Caco-2 (cell line): ENCODE data around the gene ZDHHC4. TPM values are rescaled to one million over a fixed set of nuclear protein-coding genes. Genes with fewer than 3 reads are reported as not detected.

Experiments
- BruUV-seq: library from RNA; stranded (reverse); fragments of 400-500 nt; replicated peaks from 2 replicates; lab custom pipeline; 2021; lab: Mats Ljungman, UMichigan
- CTCF ChIA-PET: fragments of 300-600 bp; sonication (Branson Sonifier 250); formaldehyde crosslinking; loops from one replicate; lab custom pipeline; 2022; ENCODE audit warnings: antibody characterized with exemption; lab: Charles Lee
- POLR2A ChIA-PET: fragments of 300-600 bp; sonication (Branson Sonifier 250); formaldehyde crosslinking; loops from one replicate; lab custom pipeline; 2022; ENCODE audit warnings: antibody characterized with exemption; lab: Charles Lee
- DNase-seq, 2 experiments: peaks; one replicate each; pipeline versions ENCODE4 v3.0.0 to v3.0.0-alpha.2; 2020 to 2022
- H3K27me3 ChIP-seq: replicated peaks from 2 replicates; pipeline ENCODE4 v1.6.0; 2011; ENCODE audit warnings: low read length; ENCODE audit not compliant: control insufficient read depth, insufficient read depth
- H3K36me3 ChIP-seq: 2 replicates; pipeline ENCODE4 v1.5.1; 2011; ENCODE audit warnings: low read length; ENCODE audit not compliant: control insufficient read depth, insufficient read depth
- H3K4me1 ChIP-seq: fragments of 250-450 bp; sonication (Bioruptor Pico); 2 replicates; pipeline ENCODE4 v1.5.1; 2020; ENCODE audit warnings: mild to moderate bottlenecking
- H3K4me3 ChIP-seq: 2 replicates; pipeline ENCODE4 v1.5.1; 2011; ENCODE audit warnings: low read depth, mild to moderate bottlenecking, control low read depth, low read length
- H3K9me3 ChIP-seq: fragments of 250-450 bp; sonication (Bioruptor Pico); 2 replicates; pipeline ENCODE4 v1.5.1; 2020; ENCODE audit warnings: mild to moderate bottlenecking, moderate library complexity
- H3K27ac Mint-ChIP-seq: one replicate; pipeline ENCODE4 v1.8.0; 2022; ENCODE audit warnings: mixed read lengths; ENCODE audit not compliant: unreplicated experiment
- H3K27me3 Mint-ChIP-seq: one replicate; pipeline ENCODE4 v1.8.0; 2022; ENCODE audit warnings: mixed read lengths; ENCODE audit not compliant: insufficient read depth, unreplicated experiment
- H3K36me3 Mint-ChIP-seq: one replicate; pipeline ENCODE4 v1.8.0; 2022; ENCODE audit warnings: mild to moderate bottlenecking, mixed read lengths; ENCODE audit not compliant: insufficient read depth, unreplicated experiment
- H3K4me1 Mint-ChIP-seq: one replicate; pipeline ENCODE4 v1.8.0; 2022; ENCODE audit warnings: low read depth, mixed read lengths; ENCODE audit not compliant: unreplicated experiment
- H3K4me3 Mint-ChIP-seq: one replicate; pipeline ENCODE4 v1.8.0; 2022; ENCODE audit warnings: mild to moderate bottlenecking, moderate library complexity, mixed read lengths; ENCODE audit not compliant: unreplicated experiment
- H3K9me3 Mint-ChIP-seq: one replicate; pipeline ENCODE4 v1.8.0; 2022; ENCODE audit warnings: mixed read lengths; ENCODE audit not compliant: unreplicated experiment
- CTCF ChIP-seq, 2 experiments: fragments of 200-600 bp in 1 of 2; IDR thresholded peaks; 1 replicate in 1 of 2; 2 replicates in 1 of 2; pipeline versions ENCODE4 v1.5.1 to v1.8.0; 2011 to 2022; ENCODE audit warnings: antibody characterized with exemption in 1 of 2, control low read depth in 1 of 2, inconsistent platforms in 1 of 2, low read depth in 1 of 2, low read length in 1 of 2, mild to moderate bottlenecking in 1 of 2, moderate library complexity in 1 of 2; ENCODE audit not compliant: insufficient read depth in 1 of 2, severe bottlenecking in 1 of 2, unreplicated experiment in 1 of 2
- intact Hi-C: fragments of 100-400 bp; cut with micrococcal nuclease; formaldehyde crosslinking; loops from one replicate; pipeline ENCODE4 v1.10.0; 2022; ENCODE audit not compliant: unreplicated experiment
- total RNA-seq: library from RNA; stranded (reverse); gene quantifications from 2 replicates; pipeline ENCODE4 v1.2.3, GENCODE V29; 2022

The ZDHHC4 gene
- total RNA-seq, 1 experiment from 2014 or later = 78.9 TPM

GRCh38 chr7:6606866-6607583, 29.8 kb downstream of the ZDHHC4 start:
- intact Hi-C loops = no loop called here
- CTCF ChIA-PET = no interaction called here
- H3K4me1 ChIP-seq = no peaks in the 10 kb centered on the region
- H3K36me3 ChIP-seq = peaks cover 3% of the 10 kb centered on the region; the same call in 1 of the 2 replicates
- H3K4me3 Mint-ChIP-seq = no peak overlapping the region
- no peaks in the 10 kb centered on the region for H3K9me3 ChIP-seq
- no peak overlapping the region for H3K27ac Mint-ChIP-seq
- H3K9me3 Mint-ChIP-seq = no peaks in the 10 kb centered on the region
- H3K4me3 ChIP-seq = no peak overlapping the region
- POLR2A ChIA-PET = no interaction called here
- TF ChIP-seq CTCF (IDR thresholded peaks at IDR 0.05; ENCODE audit: insufficient read depth in 1 of 2, low read depth in 1 of 2, low read length in 1 of 2, severe bottlenecking in 1 of 2, unreplicated experiment in 1 of 2) = no peak
- no peaks in the 10 kb centered on the region for H3K4me1 Mint-ChIP-seq
- H3K36me3 Mint-ChIP-seq = peaks cover 45% of the 10 kb centered on the region
- H3K27me3 ChIP-seq = no peaks in the 10 kb centered on the region
- no peaks in the 10 kb centered on the region for H3K27me3 Mint-ChIP-seq
- BruUV-seq = no TSS peak
- DNase-seq = no peak

- no peaks in the 10 kb centered on the region; the same call in 1 of the 2 replicates for H3K36me3 ChIP-seq
- no peak overlapping the region for H3K4me3 Mint-ChIP-seq
Measured at GRCh38 chr7:6607651-6608051, 30.4 kb downstream of the ZDHHC4 start.

GRCh38 chr7:6608081-6608480, 30.8 kb downstream of the ZDHHC4 start:
- Histone ChIP-seq H3K27me3 (no peaks in the 10 kb centered on the region), H3K36me3 (no peaks in the 10 kb centered on the region), H3K4me3 (no peak overlapping the region), H3K4me1 (no peaks in the 10 kb centered on the region), H3K9me3 (no peaks in the 10 kb centered on the region)
- Mint-ChIP-seq H3K27me3 (no peaks in the 10 kb centered on the region), H3K9me3 (no peaks in the 10 kb centered on the region), H3K36me3 (peaks cover 35% of the 10 kb centered on the region), H3K4me3 (no peak overlapping the region), H3K4me1 (no peaks in the 10 kb centered on the region), H3K27ac (no peak overlapping the region)
- ChIA-PET POLR2A (no interaction called here), CTCF (no interaction called here)
- no TSS peak for BruUV-seq
- DNase-seq = no peak
- intact Hi-C loops = no loop called here
- no peak for TF ChIP-seq CTCF (IDR thresholded peaks at IDR 0.05; ENCODE audit: insufficient read depth in 1 of 2, low read depth in 1 of 2, low read length in 1 of 2, severe bottlenecking in 1 of 2, unreplicated experiment in 1 of 2)

More at GRCh38 chr7:6607651-6608051, 30.4 kb downstream of the ZDHHC4 start:
- Mint-ChIP-seq H3K9me3 (no peaks in the 10 kb centered on the region), H3K4me1 (no peaks in the 10 kb centered on the region), H3K36me3 (peaks cover 38% of the 10 kb centered on the region), H3K27ac (no peak overlapping the region), H3K27me3 (no peaks in the 10 kb centered on the region)
- POLR2A ChIA-PET = no interaction called here
- no peaks in the 10 kb centered on the region for H3K9me3 ChIP-seq
- H3K4me3 ChIP-seq = no peak overlapping the region
- CTCF ChIA-PET = no interaction called here
- intact Hi-C loops = no loop called here
- no peak for DNase-seq
- TF ChIP-seq CTCF (IDR thresholded peaks at IDR 0.05; ENCODE audit: insufficient read depth in 1 of 2, low read depth in 1 of 2, low read length in 1 of 2, severe bottlenecking in 1 of 2, unreplicated experiment in 1 of 2) = no peak
- H3K4me1 ChIP-seq = no peaks in the 10 kb centered on the region
- no TSS peak for BruUV-seq
- no peaks in the 10 kb centered on the region for H3K27me3 ChIP-seq
